HepG2 (cell line): ENCODE measurements around the gene SPRED2. TPM values are rescaled to one million over a fixed set of nuclear protein-coding genes. Genes with fewer than 3 reads are reported as not detected.

Experiments
- ATAC-seq: fragments of 200-7000 bp; cut with Tn5 transposase; 3 replicates; pipeline ENCODE4 v1.9.1; 2020; ENCODE audit warnings: mild to moderate bottlenecking, moderate library complexity
- BruUV-seq: library from RNA; stranded (reverse); fragments of 400-500 nt; replicated peaks from 2 replicates; lab custom pipeline; 2021; lab: Mats Ljungman, UMichigan
- CTCF ChIA-PET: fragments of 300-600 bp; formaldehyde crosslinking; extraction: SDS; loops from one replicate; lab custom pipeline; 2021; ENCODE audit warnings: low total read pairs, inconsistent platforms, low intra/inter-chr PET ratio; lab: Yijun Ruan, JAX
- POLR2A ChIA-PET: fragments of 350-600 bp; sonication (Branson Sonifier 250); formaldehyde crosslinking; loops from one replicate; lab custom pipeline; 2020; ENCODE audit warnings: antibody characterized with exemption, inconsistent platforms; lab: Yijun Ruan, JAX
- DNase-seq: peaks from one replicate; pipeline ENCODE4 v3.0.0-alpha.2; 2015; ENCODE audit warnings: low spot score
- FAIRE-seq: peaks from 3 replicates; lab custom pipeline; 2011; peaks lifted over from hg19 to GRCh38; lab: Jason Lieb, UNC
- H2AFZ ChIP-seq: one replicate; pipeline ENCODE4 v1.6.1; 2011; ENCODE audit warnings: low read length, inconsistent platforms
- H3K27ac ChIP-seq: fragments of 300-600 bp; 3 replicates; pipeline ENCODE4 v1.8.0; 2011; ENCODE audit warnings: mixed run types, mild to moderate bottlenecking, mixed read lengths, low read length, inconsistent platforms; ENCODE audit not compliant: insufficient read depth; ENCODE audit errors: extremely low read length
- H3K27me3 ChIP-seq, 2 experiments: fragments of 200-600 bp in 1 of 2; 2 replicates in 1 of 2; 3 replicates in 1 of 2; pipeline versions ENCODE4 v1.6.0 to v1.8.0; 2011; ENCODE audit warnings: low read length in 2 of 2, mild to moderate bottlenecking in 2 of 2, moderate library complexity in 2 of 2, inconsistent platforms in 1 of 2; ENCODE audit not compliant: insufficient read depth in 2 of 2, control insufficient read depth in 1 of 2
- H3K36me3 ChIP-seq, 2 experiments: fragments of 200-600 bp in 1 of 2; replicated peaks in 1 of 2; 2 replicates in 1 of 2; 3 replicates in 1 of 2; pipeline versions ENCODE4 v1.5.1 to v1.8.0; 2011; ENCODE audit warnings: low read length in 2 of 2, inconsistent platforms in 1 of 2; ENCODE audit not compliant: insufficient read depth in 2 of 2, control insufficient read depth in 1 of 2
- H3K4me1 ChIP-seq: 2 replicates; pipeline ENCODE4 v1.5.1; 2012; ENCODE audit warnings: low read length, inconsistent platforms; ENCODE audit not compliant: insufficient read depth
- H3K4me2 ChIP-seq: 2 replicates; pipeline ENCODE4 v1.6.0; 2011; ENCODE audit warnings: low read depth, low read length, inconsistent platforms
- H3K4me3 ChIP-seq, 3 experiments: fragments of 200-600 bp in 1 of 3; sonication (generic), shearing (Covaris generic) in 1 of 3; replicated peaks in 1 of 3; 2 replicates each; pipeline ENCODE4 v1.5.1; 2011 to 2016; ENCODE audit warnings: low read length in 3 of 3, inconsistent platforms in 2 of 3, low read depth in 2 of 3, mild to moderate bottlenecking in 2 of 3, control low read depth in 1 of 3, mixed read lengths in 1 of 3; ENCODE audit not compliant: insufficient read depth in 1 of 3
- H3K79me2 ChIP-seq: one replicate; pipeline ENCODE4 v1.6.1; 2011; ENCODE audit warnings: low read length, inconsistent platforms; ENCODE audit not compliant: insufficient read depth
- H3K9ac ChIP-seq: 2 replicates; pipeline ENCODE4 v1.6.0; 2011; ENCODE audit warnings: mild to moderate bottlenecking, low read depth, low read length, inconsistent platforms; ENCODE audit not compliant: insufficient read depth
- H3K9me3 ChIP-seq: 2 replicates; pipeline ENCODE4 v1.5.1; 2012; ENCODE audit warnings: mild to moderate bottlenecking, low read length
- H4K20me1 ChIP-seq: 2 replicates; pipeline ENCODE4 v1.6.0; 2011; ENCODE audit warnings: inconsistent platforms, mild to moderate bottlenecking, low read length, moderate library complexity; ENCODE audit not compliant: insufficient read depth
- ATAD3A ChIP-seq: sonication (generic); formaldehyde crosslinking; IDR thresholded peaks from 2 replicates; pipeline ENCODE4 v1.4.0; 2020; ENCODE audit warnings: missing genetic modification reagents
- ATM ChIP-seq: fragments of 450-650 bp; IDR thresholded peaks from 2 replicates; pipeline ENCODE4 v1.7.1; 2017; ENCODE audit warnings: mild to moderate bottlenecking, borderline replicate concordance
- CCDC6 ChIP-seq: sonication (generic); formaldehyde crosslinking; IDR thresholded peaks from 2 replicates; pipeline ENCODE4 v1.8.1; 2022; ENCODE audit warnings: mild to moderate bottlenecking, missing genetic modification reagents, moderate library complexity
- KAT2B ChIP-seq: fragments of 150-350 bp; IDR thresholded peaks from 2 replicates; pipeline ENCODE4 v1.6.1; 2014; ENCODE audit warnings: low read depth, low read length, borderline replicate concordance
- RXRA ChIP-seq: sonication (generic); formaldehyde crosslinking; IDR thresholded peaks from 2 replicates; pipeline ENCODE4 v1.5.1; 2020; ENCODE audit warnings: missing genetic modification reagents
- ZFAT ChIP-seq: sonication (generic); formaldehyde crosslinking; conservative IDR thresholded peaks from 2 replicates; pipeline ENCODE4 v1.8.1; 2023; ENCODE audit warnings: missing genetic modification reagents, inconsistent platforms
- ZNF20 ChIP-seq: sonication (generic); formaldehyde crosslinking; IDR thresholded peaks from 2 replicates; pipeline ENCODE4 v1.4.0; 2020; ENCODE audit warnings: mild to moderate bottlenecking, moderate library complexity, missing genetic modification reagents
- ZNF253 ChIP-seq: sonication (generic); formaldehyde crosslinking; IDR thresholded peaks from 2 replicates; pipeline ENCODE4 v1.8.0; 2022; ENCODE audit warnings: mild to moderate bottlenecking, missing genetic modification reagents, borderline replicate concordance
- ZNF317 ChIP-seq: sonication (generic); formaldehyde crosslinking; IDR thresholded peaks from 2 replicates; pipeline ENCODE4 v1.5.0; 2020; ENCODE audit warnings: mild to moderate bottlenecking, missing genetic modification reagents
- ZNF33A ChIP-seq: sonication (generic); formaldehyde crosslinking; IDR thresholded peaks from 2 replicates; pipeline ENCODE4 v1.5.1; 2020; ENCODE audit warnings: missing genetic modification reagents, mild to moderate bottlenecking, moderate library complexity, borderline replicate concordance
- ZNF383 ChIP-seq: sonication (generic); formaldehyde crosslinking; IDR thresholded peaks from 2 replicates; pipeline ENCODE4 v1.4.0; 2020; ENCODE audit warnings: missing genetic modification reagents, mild to moderate bottlenecking, borderline replicate concordance
- ZNF543 ChIP-seq: sonication (generic); formaldehyde crosslinking; IDR thresholded peaks from 2 replicates; pipeline ENCODE4 v1.4.0; 2020; ENCODE audit warnings: mild to moderate bottlenecking, missing genetic modification reagents
- ZNF547 ChIP-seq: sonication (generic); formaldehyde crosslinking; IDR thresholded peaks from 2 replicates; pipeline ENCODE4 v1.5.1; 2020; ENCODE audit warnings: mild to moderate bottlenecking, missing genetic modification reagents
- ZNF577 ChIP-seq: sonication (generic); formaldehyde crosslinking; IDR thresholded peaks from 2 replicates; pipeline ENCODE4 v1.4.0; 2020; ENCODE audit warnings: mild to moderate bottlenecking, low read depth, missing genetic modification reagents, borderline replicate concordance
- ZNF747 ChIP-seq: sonication (generic); formaldehyde crosslinking; IDR thresholded peaks from 2 replicates; pipeline ENCODE4 v1.8.1; 2023; ENCODE audit warnings: missing genetic modification reagents, mild to moderate bottlenecking, borderline replicate concordance
- ZSCAN20 ChIP-seq: sonication (generic); formaldehyde crosslinking; IDR thresholded peaks from 2 replicates; pipeline ENCODE4 v1.4.0; 2020; ENCODE audit warnings: missing genetic modification reagents, mild to moderate bottlenecking, borderline replicate concordance
- ZSCAN29 ChIP-seq: sonication (generic); formaldehyde crosslinking; conservative IDR thresholded peaks from 2 replicates; pipeline ENCODE4 v1.4.0; 2020; ENCODE audit warnings: mild to moderate bottlenecking, missing genetic modification reagents
- ZSCAN30 ChIP-seq: sonication (generic); formaldehyde crosslinking; IDR thresholded peaks from 2 replicates; pipeline ENCODE4 v1.5.0; 2020; ENCODE audit warnings: mild to moderate bottlenecking, missing genetic modification reagents
- WGBS: methylation state at CpG from one replicate; pipeline ENCODE4 v1.1.6; 2017; ENCODE audit warnings: low lambda C conversion rate; 5-methylcytosine and 5-hydroxymethylcytosine counted together
- in situ Hi-C: cut with HindIII; loops from 2 replicates; pipeline ENCODE4 v1.10.0; 2017; ENCODE audit warnings: low pct_unique_long_range_greater_than_20kb; ENCODE audit not compliant: extremely low pct_ligation_motif_present
- intact Hi-C: fragments of 100-400 bp; cut with micrococcal nuclease; formaldehyde crosslinking; loops from one replicate; pipeline ENCODE4 v1.10.0; 2022; ENCODE audit not compliant: unreplicated experiment
- polyA plus RNA-seq, 8 experiments: library from polyadenylated mRNA; depleted of rRNA in 3 of 8; stranded (reverse) in 7 of 8; unstranded in 1 of 8; fragments of >200 nt; fragmentation: Illumina TruSeq in 4 of 8; extraction: Trizol in 4 of 8; gene quantifications; 2 replicates each; pipeline versions ENCODE4 v1.2.1 to v1.2.3, GENCODE V29; 2011 to 2016; ENCODE audit warnings: low read depth in 4 of 8, missing spikeins in 1 of 8, mixed read lengths in 1 of 8; ENCODE audit not compliant: insufficient read depth in 1 of 8
- total RNA-seq, 5 experiments: library from RNA; depleted of rRNA; stranded (reverse); fragments of >200 nt; fragmentation: Illumina TruSeq; extraction: Trizol; gene quantifications; 2 replicates each; pipeline ENCODE4 v1.2.3, GENCODE V29; 2016; ENCODE audit warnings: low read depth in 1 of 5
- TF ChIP-seq, protein P1 (sequence below): sonication (generic); formaldehyde crosslinking; IDR thresholded peaks from 2 replicates; pipeline ENCODE4 v1.5.0; 2020; ENCODE audit warnings: mild to moderate bottlenecking, missing genetic modification reagents
- TF ChIP-seq, protein P2 (sequence below): sonication (generic); formaldehyde crosslinking; IDR thresholded peaks from 2 replicates; pipeline ENCODE4 v1.4.0; 2020; ENCODE audit warnings: mild to moderate bottlenecking, missing genetic modification reagents

SPRED2 gene
- total and polyA plus RNA-seq, 2 of the 13 experiments (the other 11 are each of a cell fraction or from before 2014, with no cell fraction given): 13.0 to 37.0 TPM

DNA sequence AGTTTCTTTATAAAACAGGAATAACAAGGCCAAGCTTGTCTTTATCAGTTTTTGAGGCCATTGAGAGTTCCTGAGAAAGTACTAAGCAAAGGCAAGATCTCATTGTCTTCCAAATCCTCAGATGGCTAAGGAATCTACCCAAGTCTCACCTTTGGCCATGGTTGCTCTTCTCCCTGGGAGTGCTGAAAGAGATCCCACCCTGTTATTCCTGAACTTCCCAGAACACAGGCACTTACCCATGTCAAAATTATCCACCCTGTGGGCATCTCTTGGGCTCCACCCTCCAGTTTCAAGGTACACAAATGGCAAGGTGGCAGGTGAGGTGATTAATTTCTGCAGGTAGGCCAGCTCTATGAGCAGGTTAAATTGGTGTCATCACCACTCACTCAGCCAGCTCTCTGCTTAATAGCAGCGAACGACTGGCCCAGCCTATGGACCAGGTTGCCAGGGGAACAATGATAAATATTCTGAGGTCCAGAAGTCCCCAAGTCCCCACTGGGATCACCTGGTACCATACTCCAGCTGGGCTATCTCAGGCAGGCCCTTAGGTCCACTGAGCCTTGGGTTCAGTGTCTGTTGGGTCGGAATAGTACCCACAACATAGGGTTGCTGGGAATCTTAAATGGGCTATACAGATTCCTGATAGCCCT is 2.3 kb upstream of the SPRED2 start (continued):
- no peak for TF ChIP-seq ATM
- TF ChIP-seq ZNF33A: no peak
- TF ChIP-seq, protein P1, sequence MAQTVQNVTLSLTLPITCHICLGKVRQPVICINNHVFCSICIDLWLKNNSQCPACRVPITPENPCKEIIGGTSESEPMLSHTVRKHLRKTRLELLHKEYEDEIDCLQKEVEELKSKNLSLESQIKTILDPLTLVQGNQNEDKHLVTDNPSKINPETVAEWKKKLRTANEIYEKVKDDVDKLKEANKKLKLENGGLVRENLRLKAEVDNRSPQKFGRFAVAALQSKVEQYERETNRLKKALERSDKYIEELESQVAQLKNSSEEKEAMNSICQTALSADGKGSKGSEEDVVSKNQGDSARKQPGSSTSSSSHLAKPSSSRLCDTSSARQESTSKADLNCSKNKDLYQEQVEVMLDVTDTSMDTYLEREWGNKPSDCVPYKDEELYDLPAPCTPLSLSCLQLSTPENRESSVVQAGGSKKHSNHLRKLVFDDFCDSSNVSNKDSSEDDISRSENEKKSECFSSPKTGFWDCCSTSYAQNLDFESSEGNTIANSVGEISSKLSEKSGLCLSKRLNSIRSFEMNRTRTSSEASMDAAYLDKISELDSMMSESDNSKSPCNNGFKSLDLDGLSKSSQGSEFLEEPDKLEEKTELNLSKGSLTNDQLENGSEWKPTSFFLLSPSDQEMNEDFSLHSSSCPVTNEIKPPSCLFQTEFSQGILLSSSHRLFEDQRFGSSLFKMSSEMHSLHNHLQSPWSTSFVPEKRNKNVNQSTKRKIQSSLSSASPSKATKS (CRISPR knock-in tag): 0 out of 2 replicates have a peak, but pooled peaks have one; percentile 10
- TF ChIP-seq ZNF547 (CRISPR knock-in tag): 0 out of 2 replicates have a peak, but pooled peaks have one; percentile 15

DNA sequence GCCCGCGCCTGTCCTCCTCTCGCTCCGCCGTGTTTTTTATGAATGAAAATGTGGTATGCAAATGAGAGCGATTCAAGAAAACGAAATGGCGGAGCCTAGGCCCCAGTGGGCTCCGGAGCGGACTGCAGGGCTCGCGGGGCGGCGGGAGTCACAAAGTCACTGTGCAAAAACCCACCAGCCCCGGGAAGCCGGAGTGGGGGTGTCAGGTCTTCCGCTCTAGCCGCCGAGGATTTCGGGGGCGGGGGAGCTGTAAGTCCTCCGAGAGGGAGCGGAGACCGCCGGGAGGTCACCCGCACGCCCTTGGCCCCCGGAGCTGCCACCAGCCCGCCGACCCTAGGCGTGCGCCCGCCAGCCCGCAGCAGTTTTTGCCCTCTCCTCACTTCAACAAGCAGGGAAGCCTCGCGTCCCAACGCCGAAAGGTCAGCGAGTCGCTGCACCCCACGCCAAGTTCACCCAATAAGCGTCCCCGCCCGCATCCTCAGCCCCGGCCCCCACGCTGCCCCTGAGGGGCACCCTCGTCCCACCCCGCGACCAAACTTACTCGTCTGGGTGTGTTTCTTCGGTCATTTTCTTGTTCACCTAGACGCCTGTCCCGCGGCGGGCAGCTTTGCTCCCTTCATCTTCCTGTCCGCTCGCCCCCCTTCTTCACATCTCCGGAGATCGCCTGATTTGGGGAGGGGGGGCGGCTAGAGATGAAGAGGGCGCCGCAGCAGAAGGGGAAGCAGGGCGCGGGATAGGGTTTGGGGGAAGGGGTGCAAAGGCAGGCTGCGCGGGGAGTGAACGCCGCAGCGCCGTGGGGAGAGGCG is 775 bp downstream of the SPRED2 start:
- Histone ChIP-seq H4K20me1 (peaks cover 40% of the 10 kb centered on the region), H3K4me1 (peaks cover 62% of the 10 kb centered on the region), H3K79me2 (peaks cover 63% of the 10 kb centered on the region), H3K9me3 (no peaks in the 10 kb centered on the region), H3K4me2 (peak overlapping the region; percentile 83), H3K9ac (peak overlapping the region; percentile 92), H3K27ac (peak overlapping the region; percentile 86), H3K27me3 (no peaks in the 10 kb centered on the region), H2AFZ (no peak overlapping the region), H3K36me3 (peaks cover 2 to 7% of the 10 kb centered on the region in 2 experiments; a peak in 4 of 5 replicates), H3K4me3 (peak overlapping the region; percentile 94 to 98 (median 98))
- intact Hi-C loops: loop anchor here (1.0 kb wide), 3 partner anchors 49 to 166 kb away; no protein-coding TSS in a partner anchor
- 1% methylated on average over 54 of the region's 71 CpGs for WGBS
- in situ Hi-C loops: loop anchor here (5.0 to 10.0 kb wide), 2 partner anchors 49 to 123 kb away; no protein-coding TSS in a partner anchor
- POLR2A ChIA-PET: interaction anchor here (0.9 to 2.9 kb wide), 15 partner anchors 10 to 301 kb away, joined by 3 to 17 read pairs (median 5); partner anchors contain the start of genes ACTR2 and RAB1A
- DNase-seq: peak; percentile 37
- CTCF ChIA-PET: no interaction called here
- no peak for FAIRE-seq
- BruUV-seq: TSS peak; percentile 42
- ATAC-seq: peak; percentile 2
- TF ChIP-seq ZSCAN29 (CRISPR knock-in tag): no peak
- TF ChIP-seq, protein P2, sequence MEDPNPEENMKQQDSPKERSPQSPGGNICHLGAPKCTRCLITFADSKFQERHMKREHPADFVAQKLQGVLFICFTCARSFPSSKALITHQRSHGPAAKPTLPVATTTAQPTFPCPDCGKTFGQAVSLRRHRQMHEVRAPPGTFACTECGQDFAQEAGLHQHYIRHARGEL (CRISPR knock-in tag): no peak
- TF ChIP-seq ZSCAN30 (CRISPR knock-in tag): no peak
- TF ChIP-seq ZSCAN20: no peak
- TF ChIP-seq ZNF317 (CRISPR knock-in tag): no peak; the same call in 1 of the 2 replicates
- no peak for TF ChIP-seq ZNF253
- no peak for TF ChIP-seq ZNF747
- TF ChIP-seq ZFAT (CRISPR knock-in tag): no peak
- no peak for TF ChIP-seq RXRA (CRISPR knock-in tag)
- no peak for TF ChIP-seq ZNF577 (CRISPR knock-in tag)
- no peak for TF ChIP-seq ZNF20
- no peak for TF ChIP-seq CCDC6
- no peak for TF ChIP-seq ZNF543 (CRISPR knock-in tag)
- TF ChIP-seq ATAD3A (CRISPR knock-in tag): 0 out of 2 replicates have a peak, but pooled peaks have one; percentile 45
- TF ChIP-seq KAT2B: no peak
- no peak for TF ChIP-seq ZNF383
